HepG2 (cell line): ENCODE results near the gene PTK7. TPM values are rescaled to one million over a fixed set of nuclear protein-coding genes. Genes with fewer than 3 reads are reported as not detected.

ENCODE experiments used
- ATF7 ChIP-seq, 2 experiments: fragments of 450-650 bp in 1 of 2; sonication (generic) in 1 of 2; formaldehyde crosslinking in 1 of 2; IDR thresholded peaks; 2 replicates each; pipeline versions ENCODE4 v1.4.0 to v1.6.1; 2016 to 2020; ENCODE audit warnings: antibody characterized with exemption in 1 of 2, mild to moderate bottlenecking in 1 of 2, missing genetic modification reagents in 1 of 2
- CBX5 ChIP-seq: sonication (generic); formaldehyde crosslinking; IDR thresholded peaks from 2 replicates; pipeline ENCODE4 v1.4.0; 2020; ENCODE audit warnings: missing genetic modification reagents, borderline replicate concordance
- EED ChIP-seq: sonication (generic); formaldehyde crosslinking; IDR thresholded peaks from 2 replicates; pipeline ENCODE4 v1.5.0; 2020; ENCODE audit warnings: mild to moderate bottlenecking, missing genetic modification reagents
- HMG20A ChIP-seq: IDR thresholded peaks from 2 replicates; pipeline ENCODE4 v1.6.1; 2016; ENCODE audit warnings: borderline replicate concordance
- NFRKB ChIP-seq: fragments of 450-650 bp; IDR thresholded peaks from 2 replicates; pipeline ENCODE4 v1.6.1; 2017
- PHF21A ChIP-seq: sonication (generic); formaldehyde crosslinking; IDR thresholded peaks from 2 replicates; pipeline ENCODE4 v1.5.0; 2020; ENCODE audit warnings: mild to moderate bottlenecking, missing genetic modification reagents
- PLRG1 ChIP-seq: fragments of 450-650 bp; conservative IDR thresholded peaks from 2 replicates; pipeline ENCODE4 v1.6.1; 2016
- SKI ChIP-seq: fragments of 450-650 bp; IDR thresholded peaks from one replicate; pipeline ENCODE4 v1.6.1; 2018; ENCODE audit warnings: mild to moderate bottlenecking; ENCODE audit not compliant: partially characterized antibody
- SP4 ChIP-seq: sonication (generic); formaldehyde crosslinking; IDR thresholded peaks from 2 replicates; pipeline ENCODE4 v1.8.1; 2023; ENCODE audit warnings: mild to moderate bottlenecking, missing genetic modification reagents
- SRF ChIP-seq: IDR thresholded peaks from 2 replicates; pipeline ENCODE4 v1.6.1; 2011; ENCODE audit warnings: mild to moderate bottlenecking, low read depth, low read length, moderate library complexity
- STAG1 ChIP-seq: sonication (generic); formaldehyde crosslinking; IDR thresholded peaks from 2 replicates; pipeline ENCODE4 v1.4.0; 2020; ENCODE audit warnings: missing genetic modification reagents
- TEAD2 ChIP-seq: sonication (generic); formaldehyde crosslinking; IDR thresholded peaks from 2 replicates; pipeline ENCODE4 v1.9.0; 2021; ENCODE audit warnings: missing genetic modification reagents
- TSC22D2 ChIP-seq: sonication (generic); formaldehyde crosslinking; IDR thresholded peaks from 2 replicates; pipeline ENCODE4 v1.5.1; 2020; ENCODE audit warnings: missing genetic modification reagents, mild to moderate bottlenecking, borderline replicate concordance
- WIZ ChIP-seq: sonication (generic); formaldehyde crosslinking; IDR thresholded peaks from 2 replicates; pipeline ENCODE4 v1.5.1; 2020; ENCODE audit warnings: mild to moderate bottlenecking, missing genetic modification reagents
- ZNF354B ChIP-seq: sonication (generic); formaldehyde crosslinking; IDR thresholded peaks from 2 replicates; pipeline ENCODE4 v1.8.0; 2022; ENCODE audit warnings: mild to moderate bottlenecking, missing genetic modification reagents
- ZNF720 ChIP-seq: sonication (generic); formaldehyde crosslinking; IDR thresholded peaks from 2 replicates; pipeline ENCODE4 v1.4.0; 2020; ENCODE audit warnings: missing genetic modification reagents
- ZSCAN29 ChIP-seq: sonication (generic); formaldehyde crosslinking; conservative IDR thresholded peaks from 2 replicates; pipeline ENCODE4 v1.4.0; 2020; ENCODE audit warnings: mild to moderate bottlenecking, missing genetic modification reagents
- polyA plus RNA-seq, 8 experiments: library from polyadenylated mRNA; depleted of rRNA in 3 of 8; stranded (reverse) in 7 of 8; unstranded in 1 of 8; fragments of >200 nt; fragmentation: Illumina TruSeq in 4 of 8; extraction: Trizol in 4 of 8; gene quantifications; 2 replicates each; pipeline versions ENCODE4 v1.2.1 to v1.2.3, GENCODE V29; 2011 to 2016; ENCODE audit warnings: low read depth in 4 of 8, missing spikeins in 1 of 8, mixed read lengths in 1 of 8; ENCODE audit not compliant: insufficient read depth in 1 of 8
- total RNA-seq, 5 experiments: library from RNA; depleted of rRNA; stranded (reverse); fragments of >200 nt; fragmentation: Illumina TruSeq; extraction: Trizol; gene quantifications; 2 replicates each; pipeline ENCODE4 v1.2.3, GENCODE V29; 2016; ENCODE audit warnings: low read depth in 1 of 5
- TF ChIP-seq, protein P1 (sequence below): sonication (generic); formaldehyde crosslinking; IDR thresholded peaks from 2 replicates; pipeline ENCODE4 v1.5.0; 2020; ENCODE audit warnings: missing genetic modification reagents
- TF ChIP-seq, protein P2 (sequence below): sonication (generic); formaldehyde crosslinking; IDR thresholded peaks from 2 replicates; pipeline ENCODE4 v1.5.0; 2020; ENCODE audit warnings: missing genetic modification reagents
- TF ChIP-seq, protein P3 (sequence below): sonication (generic); formaldehyde crosslinking; IDR thresholded peaks from 2 replicates; pipeline ENCODE4 v1.4.0; 2020; ENCODE audit warnings: mild to moderate bottlenecking, low read depth, missing genetic modification reagents
- TF ChIP-seq, protein P4 (sequence below): sonication (generic); formaldehyde crosslinking; IDR thresholded peaks from 2 replicates; pipeline ENCODE4 v1.5.0; 2020; ENCODE audit warnings: mild to moderate bottlenecking, missing genetic modification reagents, borderline replicate concordance
- TF ChIP-seq, protein P5 (sequence below): sonication (generic); formaldehyde crosslinking; IDR thresholded peaks from 2 replicates; pipeline ENCODE4 v1.4.0; 2020; ENCODE audit warnings: low read depth, mild to moderate bottlenecking, missing genetic modification reagents
- TF ChIP-seq, protein P6 (sequence below): sonication (generic); formaldehyde crosslinking; IDR thresholded peaks from 2 replicates; pipeline ENCODE4 v1.4.0; 2020; ENCODE audit warnings: mild to moderate bottlenecking, missing genetic modification reagents

PTK7 gene
- total and polyA plus RNA-seq, 2 of the 13 experiments (the other 11 are each of a cell fraction or from before 2014, with no cell fraction given) = 98.5 to 99.8 TPM

DNA sequence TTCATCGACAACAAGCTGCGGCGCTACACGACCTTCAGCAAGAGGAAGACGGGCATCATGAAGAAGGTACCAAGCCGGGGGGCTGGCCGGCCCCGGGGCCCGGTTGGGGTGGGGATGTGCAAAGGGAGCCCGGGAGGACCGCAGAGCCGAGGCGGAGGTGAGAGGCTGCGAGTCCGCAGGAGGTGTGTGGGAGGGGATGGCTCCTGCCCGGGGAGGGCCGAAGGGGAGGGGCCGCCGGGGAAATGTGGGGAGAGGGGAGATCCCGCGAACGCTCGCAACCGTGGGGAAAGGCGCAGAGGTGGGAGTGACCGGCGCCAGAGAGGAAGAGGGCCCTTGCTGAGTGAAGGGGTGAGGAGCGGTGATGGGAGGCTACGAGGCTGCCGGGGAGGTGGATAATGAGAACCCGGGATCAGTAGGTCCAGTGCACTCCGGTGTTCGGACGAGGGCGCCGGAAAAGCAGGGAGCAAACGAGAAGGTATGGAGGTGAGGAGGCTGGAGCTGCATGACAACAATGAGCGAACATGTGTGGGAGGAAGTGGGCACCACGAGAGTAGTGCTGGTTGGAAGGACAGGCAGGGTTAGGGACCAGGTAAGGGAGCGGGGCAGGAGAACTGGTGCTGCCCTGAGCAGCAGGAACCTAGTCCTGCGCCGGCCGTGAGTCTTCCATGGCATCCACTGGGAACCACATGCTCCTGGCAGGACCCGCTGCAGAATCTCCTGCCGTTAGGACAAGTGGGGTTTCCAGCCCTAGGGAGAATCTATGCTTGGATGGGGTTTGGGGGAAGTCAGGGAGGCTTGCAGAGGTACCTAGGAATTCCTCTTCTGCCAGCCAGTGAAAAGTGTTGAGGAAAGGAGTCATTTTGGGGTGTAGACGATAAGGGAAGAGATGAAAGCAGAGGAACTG is 96.2 kb downstream of the PTK7 start (continued):
- TF ChIP-seq, protein P1, sequence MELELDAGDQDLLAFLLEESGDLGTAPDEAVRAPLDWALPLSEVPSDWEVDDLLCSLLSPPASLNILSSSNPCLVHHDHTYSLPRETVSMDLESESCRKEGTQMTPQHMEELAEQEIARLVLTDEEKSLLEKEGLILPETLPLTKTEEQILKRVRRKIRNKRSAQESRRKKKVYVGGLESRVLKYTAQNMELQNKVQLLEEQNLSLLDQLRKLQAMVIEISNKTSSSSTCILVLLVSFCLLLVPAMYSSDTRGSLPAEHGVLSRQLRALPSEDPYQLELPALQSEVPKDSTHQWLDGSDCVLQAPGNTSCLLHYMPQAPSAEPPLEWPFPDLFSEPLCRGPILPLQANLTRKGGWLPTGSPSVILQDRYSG (CRISPR knock-in tag) = no peak
- TF ChIP-seq, protein P2, sequence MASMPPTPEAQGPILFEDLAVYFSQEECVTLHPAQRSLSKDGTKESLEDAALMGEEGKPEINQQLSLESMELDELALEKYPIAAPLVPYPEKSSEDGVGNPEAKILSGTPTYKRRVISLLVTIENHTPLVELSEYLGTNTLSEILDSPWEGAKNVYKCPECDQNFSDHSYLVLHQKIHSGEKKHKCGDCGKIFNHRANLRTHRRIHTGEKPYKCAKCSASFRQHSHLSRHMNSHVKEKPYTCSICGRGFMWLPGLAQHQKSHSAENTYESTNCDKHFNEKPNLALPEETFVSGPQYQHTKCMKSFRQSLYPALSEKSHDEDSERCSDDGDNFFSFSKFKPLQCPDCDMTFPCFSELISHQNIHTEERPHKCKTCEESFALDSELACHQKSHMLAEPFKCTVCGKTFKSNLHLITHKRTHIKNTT = no peak
- TF ChIP-seq NFRKB (no peak), ZSCAN29 (CRISPR knock-in tag) (no peak; the same call in 1 of the 2 replicates), PLRG1 (no peak), ZNF720 (no peak), HMG20A (no peak), CBX5 (CRISPR knock-in tag) (no peak), TEAD2 (CRISPR knock-in tag) (no peak), PHF21A (CRISPR knock-in tag) (0 out of 2 replicates have a peak, but pooled peaks have one; percentile 27), TSC22D2 (CRISPR knock-in tag) (no peak), STAG1 (CRISPR knock-in tag) (no peak), ZNF354B (CRISPR knock-in tag) (no peak), WIZ (CRISPR knock-in tag) (no peak), SKI (no peak), ATF7 (IDR thresholded peaks at IDR 0.05) (no peak), ATF7 (CRISPR knock-in tag; IDR thresholded peaks at IDR 0.05) (no peak), SRF (no peak), SP4 (CRISPR knock-in tag) (no peak), EED (CRISPR knock-in tag) (0 out of 2 replicates have a peak, but pooled peaks have one; percentile 7)
- TF ChIP-seq, protein P3, sequence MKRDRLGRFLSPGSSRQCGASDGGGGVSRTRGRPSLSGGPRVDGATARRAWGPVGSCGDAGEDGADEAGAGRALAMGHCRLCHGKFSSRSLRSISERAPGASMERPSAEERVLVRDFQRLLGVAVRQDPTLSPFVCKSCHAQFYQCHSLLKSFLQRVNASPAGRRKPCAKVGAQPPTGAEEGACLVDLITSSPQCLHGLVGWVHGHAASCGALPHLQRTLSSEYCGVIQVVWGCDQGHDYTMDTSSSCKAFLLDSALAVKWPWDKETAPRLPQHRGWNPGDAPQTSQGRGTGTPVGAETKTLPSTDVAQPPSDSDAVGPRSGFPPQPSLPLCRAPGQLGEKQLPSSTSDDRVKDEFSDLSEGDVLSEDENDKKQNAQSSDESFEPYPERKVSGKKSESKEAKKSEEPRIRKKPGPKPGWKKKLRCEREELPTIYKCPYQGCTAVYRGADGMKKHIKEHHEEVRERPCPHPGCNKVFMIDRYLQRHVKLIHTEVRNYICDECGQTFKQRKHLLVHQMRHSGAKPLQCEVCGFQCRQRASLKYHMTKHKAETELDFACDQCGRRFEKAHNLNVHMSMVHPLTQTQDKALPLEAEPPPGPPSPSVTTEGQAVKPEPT (CRISPR knock-in tag) = no peak
- TF ChIP-seq, protein P4, sequence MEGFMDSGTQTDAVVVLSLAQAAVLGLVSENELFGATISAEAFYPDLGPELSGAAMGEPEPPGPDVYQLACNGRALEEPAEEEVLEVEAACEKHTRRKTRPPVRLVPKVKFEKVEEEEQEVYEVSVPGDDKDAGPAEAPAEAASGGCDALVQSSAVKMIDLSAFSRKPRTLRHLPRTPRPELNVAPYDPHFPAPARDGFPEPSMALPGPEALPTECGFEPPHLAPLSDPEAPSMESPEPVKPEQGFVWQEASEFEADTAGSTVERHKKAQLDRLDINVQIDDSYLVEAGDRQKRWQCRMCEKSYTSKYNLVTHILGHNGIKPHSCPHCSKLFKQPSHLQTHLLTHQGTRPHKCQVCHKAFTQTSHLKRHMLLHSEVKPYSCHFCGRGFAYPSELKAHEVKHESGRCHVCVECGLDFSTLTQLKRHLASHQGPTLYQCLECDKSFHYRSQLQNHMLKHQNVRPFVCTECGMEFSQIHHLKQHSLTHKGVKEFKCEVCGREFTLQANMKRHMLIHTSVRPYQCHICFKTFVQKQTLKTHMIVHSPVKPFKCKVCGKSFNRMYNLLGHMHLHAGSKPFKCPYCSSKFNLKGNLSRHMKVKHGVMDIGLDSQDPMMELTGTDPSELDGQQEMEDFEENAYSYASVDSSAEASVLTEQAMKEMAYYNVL = peak; percentile 60; the same call in 1 of the 2 replicates
- TF ChIP-seq, protein P5, sequence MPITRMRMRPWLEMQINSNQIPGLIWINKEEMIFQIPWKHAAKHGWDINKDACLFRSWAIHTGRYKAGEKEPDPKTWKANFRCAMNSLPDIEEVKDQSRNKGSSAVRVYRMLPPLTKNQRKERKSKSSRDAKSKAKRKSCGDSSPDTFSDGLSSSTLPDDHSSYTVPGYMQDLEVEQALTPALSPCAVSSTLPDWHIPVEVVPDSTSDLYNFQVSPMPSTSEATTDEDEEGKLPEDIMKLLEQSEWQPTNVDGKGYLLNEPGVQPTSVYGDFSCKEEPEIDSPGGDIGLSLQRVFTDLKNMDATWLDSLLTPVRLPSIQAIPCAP (CRISPR knock-in tag) = no peak
- TF ChIP-seq, protein P6, sequence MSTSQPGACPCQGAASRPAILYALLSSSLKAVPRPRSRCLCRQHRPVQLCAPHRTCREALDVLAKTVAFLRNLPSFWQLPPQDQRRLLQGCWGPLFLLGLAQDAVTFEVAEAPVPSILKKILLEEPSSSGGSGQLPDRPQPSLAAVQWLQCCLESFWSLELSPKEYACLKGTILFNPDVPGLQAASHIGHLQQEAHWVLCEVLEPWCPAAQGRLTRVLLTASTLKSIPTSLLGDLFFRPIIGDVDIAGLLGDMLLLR (CRISPR knock-in tag) = peak; percentile 48; the same call in 1 of the 2 replicates
